Thyroid gland (tissue), 4 donors: ENCODE results near the gene PGBD2. TPM values are rescaled to one million over a fixed set of nuclear protein-coding genes. Genes with fewer than 3 reads are reported as not detected.

Source experiments
- DNase-seq, 2 donors: peaks; one replicate each; pipeline ENCODE4 v3.0.0-alpha.2; 2019
- H3K27ac ChIP-seq, 3 donors: fragments of 200-600 bp; sonication (generic); 1 replicate in 2 of 3; 2 replicates in 1 of 3; pipeline ENCODE4 v1.5.1; 2016 to 2019; ENCODE audit warnings: mild to moderate bottlenecking in 1 of 3, moderate library complexity in 1 of 3
- H3K27me3 ChIP-seq: fragments of 200-600 bp; sonication (generic); one replicate; pipeline ENCODE4 v1.5.1; 2019
- H3K36me3 ChIP-seq, 2 donors: fragments of 200-600 bp; sonication (generic); one replicate each; pipeline ENCODE4 v1.5.1; 2016 to 2019
- H3K4me1 ChIP-seq, 2 donors: fragments of 200-600 bp; sonication (generic); one replicate each; pipeline ENCODE4 v1.5.1; 2017 to 2019
- H3K4me3 ChIP-seq, 3 donors: fragments of 200-600 bp; sonication (generic); replicated peaks in 1 of 3; 1 replicate in 2 of 3; 2 replicates in 1 of 3; pipeline ENCODE4 v1.5.1; 2016; ENCODE audit warnings: mild to moderate bottlenecking in 1 of 3
- H3K9me3 ChIP-seq: fragments of 200-600 bp; sonication (generic); one replicate; pipeline ENCODE4 v1.5.1; 2017
- POLR2A ChIP-seq, 2 donors: fragments of 450-650 bp; IDR thresholded peaks; one replicate each; pipeline ENCODE4 v1.6.1; 2017; ENCODE audit warnings: antibody characterized with exemption in 2 of 2, mild to moderate bottlenecking in 2 of 2, moderate library complexity in 1 of 2
- WGBS, 2 donors: methylation state at CpG; one replicate each; pipeline ENCODE4 v1.1.5; 2017; 5-methylcytosine and 5-hydroxymethylcytosine counted together
- intact Hi-C: fragments of 100-400 bp; cut with DNase I; formaldehyde crosslinking; loops from one replicate; pipeline ENCODE4 v1.15.1; 2023
- total RNA-seq, 4 donors: library from RNA; depleted of rRNA; stranded (reverse); fragments of >200 nt; gene quantifications; one replicate each; pipeline ENCODE4 v1.2.3, GENCODE V29; 2016
- TF ChIP-seq, protein P1 (sequence below), 6 experiments: fragments of 200-600 bp in 3 of 6; fragments of 450-650 bp in 3 of 6; sonication (generic) in 3 of 6; IDR thresholded peaks; one replicate each; pipeline ENCODE4 v1.5.1; 2016 to 2019; ENCODE audit warnings: antibody characterized with exemption in 6 of 6, mild to moderate bottlenecking in 2 of 6, inconsistent platforms in 1 of 6, moderate library complexity in 1 of 6

The PGBD2 gene
- total RNA-seq, 4 donors from 2014 or later, result 10.0 to 20.3 (median 14.4) TPM

DNA sequence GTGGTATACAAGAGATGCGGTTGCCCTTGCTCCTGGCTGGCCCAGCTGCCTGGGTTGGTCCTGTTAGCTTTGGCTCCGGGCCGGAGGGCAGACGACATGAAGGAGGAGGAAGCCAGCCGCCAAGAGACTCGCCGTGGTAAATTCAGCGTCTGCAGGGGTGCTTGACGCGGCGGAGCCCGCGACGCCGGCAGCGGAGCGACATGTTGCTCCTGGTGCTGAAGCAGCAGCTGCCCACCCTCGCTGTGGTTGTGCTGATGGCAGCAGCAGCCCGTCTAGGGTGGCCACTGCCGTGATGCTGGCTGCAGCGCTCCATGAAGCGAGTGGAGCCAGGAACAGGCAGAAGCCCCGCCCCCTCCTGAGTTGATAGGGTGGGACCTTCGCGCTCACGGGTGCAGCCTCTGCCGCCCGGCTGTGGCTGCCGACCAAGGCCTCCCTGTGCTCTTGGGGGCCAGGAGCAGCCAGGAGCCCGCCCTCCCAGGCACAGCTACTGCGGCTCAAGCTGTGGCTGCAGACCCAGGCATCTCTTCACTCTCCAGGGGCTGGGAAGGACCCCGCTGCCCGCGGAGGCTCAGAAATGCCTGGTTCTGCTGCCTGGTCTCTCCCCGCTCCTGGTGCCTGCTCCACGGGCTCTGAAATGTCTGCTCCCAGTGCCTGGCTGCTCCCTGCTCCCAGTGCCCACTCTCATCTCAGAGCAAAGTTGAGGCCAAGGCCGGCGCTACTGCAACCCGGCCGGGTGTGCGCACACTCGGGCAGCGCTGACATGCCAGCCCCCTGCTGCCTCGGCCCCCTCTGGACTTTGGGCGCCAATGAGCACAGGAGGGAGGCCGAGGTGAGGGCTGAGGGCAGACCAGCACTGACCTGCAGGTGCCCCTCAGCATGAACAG lies 42.8 kb upstream of the PGBD2 start:
- 3 to 8% methylated on average over 14 to 42 of the region's 46 CpGs for WGBS, 2 donors
- peak overlapping the region; percentile 45 to 72 (median 72) for H3K27ac ChIP-seq
- peak; percentile 93 to 95 for DNase-seq
- peaks cover 7 to 19% of the 10 kb centered on the region in 2 donors for H3K4me1 ChIP-seq
- intact Hi-C loops, result no loop called here
- H3K27me3 ChIP-seq, result no peaks in the 10 kb centered on the region
- H3K36me3 ChIP-seq, result no peaks in the 10 kb centered on the region
- H3K9me3 ChIP-seq, result no peaks in the 10 kb centered on the region
- TF ChIP-seq POLR2A (IDR thresholded peaks at IDR 0.05), result peak; percentile 32 to 91
- TF ChIP-seq, protein P1, sequence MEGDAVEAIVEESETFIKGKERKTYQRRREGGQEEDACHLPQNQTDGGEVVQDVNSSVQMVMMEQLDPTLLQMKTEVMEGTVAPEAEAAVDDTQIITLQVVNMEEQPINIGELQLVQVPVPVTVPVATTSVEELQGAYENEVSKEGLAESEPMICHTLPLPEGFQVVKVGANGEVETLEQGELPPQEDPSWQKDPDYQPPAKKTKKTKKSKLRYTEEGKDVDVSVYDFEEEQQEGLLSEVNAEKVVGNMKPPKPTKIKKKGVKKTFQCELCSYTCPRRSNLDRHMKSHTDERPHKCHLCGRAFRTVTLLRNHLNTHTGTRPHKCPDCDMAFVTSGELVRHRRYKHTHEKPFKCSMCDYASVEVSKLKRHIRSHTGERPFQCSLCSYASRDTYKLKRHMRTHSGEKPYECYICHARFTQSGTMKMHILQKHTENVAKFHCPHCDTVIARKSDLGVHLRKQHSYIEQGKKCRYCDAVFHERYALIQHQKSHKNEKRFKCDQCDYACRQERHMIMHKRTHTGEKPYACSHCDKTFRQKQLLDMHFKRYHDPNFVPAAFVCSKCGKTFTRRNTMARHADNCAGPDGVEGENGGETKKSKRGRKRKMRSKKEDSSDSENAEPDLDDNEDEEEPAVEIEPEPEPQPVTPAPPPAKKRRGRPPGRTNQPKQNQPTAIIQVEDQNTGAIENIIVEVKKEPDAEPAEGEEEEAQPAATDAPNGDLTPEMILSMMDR (IDR thresholded peaks at IDR 0.05), result no peak
- peak overlapping the region in 2 of 3 donors; percentile 19 to 47 for H3K4me3 ChIP-seq

DNA sequence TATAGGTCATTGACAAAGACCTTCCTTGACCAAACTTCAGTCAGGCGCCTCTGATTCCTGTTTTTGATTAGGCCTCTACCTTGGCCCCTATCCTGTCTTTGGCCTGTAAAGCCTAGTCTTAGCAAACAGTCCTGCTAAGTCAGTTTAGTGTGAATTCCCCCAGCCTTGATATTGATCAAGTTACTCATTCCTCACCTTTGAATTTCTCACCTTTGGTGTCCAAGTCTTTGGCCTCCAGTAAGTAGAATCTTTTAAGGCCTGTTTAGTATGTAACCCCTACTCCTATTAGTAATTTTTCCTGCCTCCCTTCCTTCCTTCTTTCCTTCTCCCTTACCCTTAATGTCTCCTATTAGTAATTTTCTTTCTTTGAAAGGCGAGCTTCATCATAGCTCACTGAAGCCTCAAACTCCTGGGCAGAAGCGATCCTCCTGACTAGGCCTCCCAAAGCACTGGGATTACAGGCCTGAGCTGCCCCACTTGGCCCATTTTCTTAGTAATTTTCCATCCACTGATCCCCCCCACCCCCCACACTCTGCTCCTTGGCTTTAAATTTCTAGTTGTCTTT lies 34.1 kb upstream of the PGBD2 start:
- Histone ChIP-seq H3K4me1 (peaks cover 0 to 9% of the 10 kb centered on the region in 2 donors), H3K9me3 (no peaks in the 10 kb centered on the region), H3K27ac (peak overlapping the region; percentile 97 to 100 (median 99)), H3K27me3 (no peaks in the 10 kb centered on the region), H3K4me3 (no peak overlapping the region), H3K36me3 (no peaks in the 10 kb centered on the region)
- WGBS, 2 donors, result 96 to 100% methylated on average over 3 of the region's 3 CpGs
- DNase-seq, result no peak
- intact Hi-C loops, result no loop called here
- TF ChIP-seq, protein P1 (IDR thresholded peaks at IDR 0.05), result no peak
- no peak for TF ChIP-seq POLR2A (IDR thresholded peaks at IDR 0.05)

DNA sequence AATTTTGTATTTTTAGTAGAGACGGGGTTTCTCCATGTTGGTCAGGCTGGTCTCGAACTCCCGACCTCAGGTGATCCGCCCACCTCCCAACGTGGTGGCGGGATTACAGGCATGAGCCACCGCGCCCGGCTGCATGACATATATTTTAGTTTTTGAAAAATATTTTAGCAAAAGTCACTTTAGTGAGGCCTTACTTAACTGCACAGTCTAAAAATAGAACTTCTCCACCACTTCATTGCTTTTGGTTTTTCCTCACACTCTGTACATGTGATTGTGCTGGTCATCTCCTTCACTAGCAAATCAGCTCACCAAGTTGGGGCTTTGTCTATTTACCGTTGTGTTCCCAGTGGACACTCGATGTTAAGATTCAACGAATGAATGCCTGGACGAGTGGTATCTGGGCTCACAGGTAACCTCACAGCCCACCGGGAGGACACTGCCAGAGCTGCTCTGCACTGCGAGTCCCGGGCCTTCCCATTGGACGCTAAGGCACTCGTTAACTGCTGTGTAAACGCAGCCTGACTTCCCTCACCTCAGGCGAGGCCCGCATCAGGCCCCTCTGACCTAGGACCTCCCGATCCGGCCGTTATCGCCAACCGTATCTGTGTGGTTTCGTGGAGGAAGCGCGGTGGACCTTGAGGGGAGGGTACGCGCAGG lies 33.2 kb upstream of the PGBD2 start:
- no peaks in the 10 kb centered on the region for H3K9me3 ChIP-seq
- H3K36me3 ChIP-seq, result no peaks in the 10 kb centered on the region
- peak overlapping the region; percentile 13 to 66 (median 47) for H3K4me3 ChIP-seq
- H3K4me1 ChIP-seq, result peaks cover 0 to 9% of the 10 kb centered on the region in 2 donors
- intact Hi-C loops, result no loop called here
- H3K27me3 ChIP-seq, result no peaks in the 10 kb centered on the region
- 1 to 2% methylated on average over 31 of the region's 31 CpGs for WGBS, 2 donors
- TF ChIP-seq, protein P1 (IDR thresholded peaks at IDR 0.05), result no peak
- peak; percentile 67 to 88 for TF ChIP-seq POLR2A (IDR thresholded peaks at IDR 0.05)
- H3K27ac ChIP-seq, result peak overlapping the region; percentile 97 to 100 (median 99)
- DNase-seq, result peak; percentile 92 to 95

DNA sequence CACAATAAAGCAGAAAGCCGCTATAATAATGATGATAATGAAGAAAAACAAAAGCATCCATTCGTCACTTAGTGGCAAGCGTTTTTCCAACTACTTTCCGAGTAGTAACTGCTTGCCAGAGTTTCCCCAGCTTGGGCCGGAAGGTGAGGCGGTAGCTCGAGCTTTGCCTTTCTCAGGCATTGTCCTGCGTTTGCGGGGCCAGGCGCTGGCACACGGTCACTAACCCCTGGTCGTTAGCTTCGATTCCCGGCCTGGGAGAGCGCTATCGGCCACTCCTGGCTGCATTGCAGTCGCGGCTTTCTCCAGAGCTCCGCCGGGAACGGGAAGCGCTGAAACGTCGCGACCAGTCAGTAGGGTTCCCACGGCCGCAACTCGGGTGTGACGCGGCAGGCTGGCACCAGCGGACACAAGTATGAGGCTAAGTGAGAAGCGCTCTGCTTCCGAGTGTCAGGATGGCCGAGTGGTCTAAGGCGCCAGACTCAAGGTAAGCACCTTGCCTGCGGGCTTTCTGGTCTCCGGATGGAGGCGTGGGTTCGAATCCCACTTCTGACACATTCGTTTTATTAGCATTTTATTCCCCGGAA lies 32.5 kb upstream of the PGBD2 start:
- H3K27me3 ChIP-seq, result no peaks in the 10 kb centered on the region
- TF ChIP-seq, protein P1 (IDR thresholded peaks at IDR 0.05), result no peak
- TF ChIP-seq POLR2A (IDR thresholded peaks at IDR 0.05), result peak in 1 of 2 donors; percentile 53
- 0 to 1% methylated on average over 21 to 37 of the region's 41 CpGs for WGBS, 2 donors
- peak overlapping the region; percentile 97 to 100 (median 99) for H3K27ac ChIP-seq
- no peaks in the 10 kb centered on the region for H3K9me3 ChIP-seq
- H3K4me1 ChIP-seq, result peaks cover 0 to 9% of the 10 kb centered on the region in 2 donors
- DNase-seq, result peak; percentile 95
- H3K4me3 ChIP-seq, result peak overlapping the region; percentile 13 to 66 (median 47)
- no peaks in the 10 kb centered on the region for H3K36me3 ChIP-seq
- intact Hi-C loops, result no loop called here
